ENCODE results near the gene NRCAM. TPM values are rescaled to one million over a fixed set of nuclear protein-coding genes. Genes with fewer than 3 reads are reported as not detected.
A peak's percentile ranks its signal among the peaks of the same experiment; 100 is the strongest.

Gene NRCAM
- total and polyA plus RNA-seq, 10 of the 15 experiments (the other 5 are each of a cell fraction or from before 2014, with no cell fraction given) = 0.30 to 2.0 (median 1.0) TPM

DNA sequence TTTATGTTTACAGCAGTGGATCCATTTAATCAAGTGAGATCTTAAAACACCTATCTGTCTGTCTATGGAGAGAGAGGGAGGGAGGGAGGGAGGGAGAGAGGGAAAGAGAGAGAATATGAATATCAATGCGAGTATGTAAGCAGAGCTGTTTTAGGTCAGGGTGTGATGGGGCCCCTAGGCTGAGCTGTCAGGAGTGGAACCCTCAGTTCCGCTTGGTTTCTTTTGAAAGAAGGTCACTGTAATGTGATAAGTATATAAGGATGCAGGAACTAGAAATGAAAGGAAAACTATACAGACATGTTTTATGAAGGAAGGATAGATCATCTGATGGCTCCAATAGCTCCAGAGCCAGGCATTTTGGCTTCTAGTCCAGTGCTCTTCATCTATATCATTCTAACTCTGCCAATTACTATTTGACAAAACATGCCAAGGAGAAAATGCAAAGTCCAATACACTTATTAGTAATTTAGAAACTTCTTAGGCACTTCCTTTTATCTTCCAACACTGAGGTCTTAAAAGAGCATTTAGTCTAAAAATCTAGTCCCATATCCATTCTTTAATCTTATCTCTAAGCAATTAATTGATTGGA lies 70.3 kb downstream of the NRCAM start:
- TF ChIP-seq, protein P1, sequence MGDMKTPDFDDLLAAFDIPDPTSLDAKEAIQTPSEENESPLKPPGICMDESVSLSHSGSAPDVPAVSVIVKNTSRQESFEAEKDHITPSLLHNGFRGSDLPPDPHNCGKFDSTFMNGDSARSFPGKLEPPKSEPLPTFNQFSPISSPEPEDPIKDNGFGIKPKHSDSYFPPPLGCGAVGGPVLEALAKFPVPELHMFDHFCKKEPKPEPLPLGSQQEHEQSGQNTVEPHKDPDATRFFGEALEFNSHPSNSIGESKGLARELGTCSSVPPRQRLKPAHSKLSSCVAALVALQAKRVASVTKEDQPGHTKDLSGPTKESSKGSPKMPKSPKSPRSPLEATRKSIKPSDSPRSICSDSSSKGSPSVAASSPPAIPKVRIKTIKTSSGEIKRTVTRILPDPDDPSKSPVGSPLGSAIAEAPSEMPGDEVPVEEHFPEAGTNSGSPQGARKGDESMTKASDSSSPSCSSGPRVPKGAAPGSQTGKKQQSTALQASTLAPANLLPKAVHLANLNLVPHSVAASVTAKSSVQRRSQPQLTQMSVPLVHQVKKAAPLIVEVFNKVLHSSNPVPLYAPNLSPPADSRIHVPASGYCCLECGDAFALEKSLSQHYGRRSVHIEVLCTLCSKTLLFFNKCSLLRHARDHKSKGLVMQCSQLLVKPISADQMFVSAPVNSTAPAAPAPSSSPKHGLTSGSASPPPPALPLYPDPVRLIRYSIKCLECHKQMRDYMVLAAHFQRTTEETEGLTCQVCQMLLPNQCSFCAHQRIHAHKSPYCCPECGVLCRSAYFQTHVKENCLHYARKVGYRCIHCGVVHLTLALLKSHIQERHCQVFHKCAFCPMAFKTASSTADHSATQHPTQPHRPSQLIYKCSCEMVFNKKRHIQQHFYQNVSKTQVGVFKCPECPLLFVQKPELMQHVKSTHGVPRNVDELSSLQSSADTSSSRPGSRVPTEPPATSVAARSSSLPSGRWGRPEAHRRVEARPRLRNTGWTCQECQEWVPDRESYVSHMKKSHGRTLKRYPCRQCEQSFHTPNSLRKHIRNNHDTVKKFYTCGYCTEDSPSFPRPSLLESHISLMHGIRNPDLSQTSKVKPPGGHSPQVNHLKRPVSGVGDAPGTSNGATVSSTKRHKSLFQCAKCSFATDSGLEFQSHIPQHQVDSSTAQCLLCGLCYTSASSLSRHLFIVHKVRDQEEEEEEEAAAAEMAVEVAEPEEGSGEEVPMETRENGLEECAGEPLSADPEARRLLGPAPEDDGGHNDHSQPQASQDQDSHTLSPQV (IDR thresholded peaks at IDR 0.05) = 0 out of 2 replicates have a peak, but pooled peaks have one; percentile 21
- peak; percentile 38; the same call in 1 of the 2 replicates for TF ChIP-seq DPF2 (IDR thresholded peaks at IDR 0.05)
- 0 out of 2 replicates have a peak, but pooled peaks have one; percentile 21 for TF ChIP-seq IKZF1 (conservative IDR thresholded peaks at IDR 0.05)
- 0 out of 2 replicates have a peak, but pooled peaks have one; percentile 24 for TF ChIP-seq MTA2 (IDR thresholded peaks at IDR 0.05; ENCODE audit: low read depth)
- no peak for TF ChIP-seq EED (IDR thresholded peaks at IDR 0.05; ENCODE audit: low read depth)
- TF ChIP-seq, protein P2, sequence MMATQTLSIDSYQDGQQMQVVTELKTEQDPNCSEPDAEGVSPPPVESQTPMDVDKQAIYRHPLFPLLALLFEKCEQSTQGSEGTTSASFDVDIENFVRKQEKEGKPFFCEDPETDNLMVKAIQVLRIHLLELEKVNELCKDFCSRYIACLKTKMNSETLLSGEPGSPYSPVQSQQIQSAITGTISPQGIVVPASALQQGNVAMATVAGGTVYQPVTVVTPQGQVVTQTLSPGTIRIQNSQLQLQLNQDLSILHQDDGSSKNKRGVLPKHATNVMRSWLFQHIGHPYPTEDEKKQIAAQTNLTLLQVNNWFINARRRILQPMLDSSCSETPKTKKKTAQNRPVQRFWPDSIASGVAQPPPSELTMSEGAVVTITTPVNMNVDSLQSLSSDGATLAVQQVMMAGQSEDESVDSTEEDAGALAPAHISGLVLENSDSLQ (IDR thresholded peaks at IDR 0.05) = 0 out of 2 replicates have a peak, but pooled peaks have one; percentile 23
- peak in 1 of 2 experiments; percentile 32; a peak in 1 of 4 replicates for TF ChIP-seq IKZF2 (IDR thresholded peaks at IDR 0.05)
- no peak for TF ChIP-seq TCF3 (IDR thresholded peaks at IDR 0.05; ENCODE audit: borderline replicate concordance, insufficient read depth, low read depth, low read length)
- 0 out of 2 replicates have a peak, but pooled peaks have one; percentile 7 for TF ChIP-seq JUNB (IDR thresholded peaks at IDR 0.05)
- Histone ChIP-seq H3K79me2 (ENCODE audit: control insufficient read depth, insufficient read depth, low read length) (no peaks in the 10 kb centered on the region), H3K27me3 (replicated peaks in 1 of 2; ENCODE audit: control insufficient read depth in 2 of 2, insufficient read depth in 2 of 2, low read length in 1 of 2) (no peaks in the 10 kb centered on the region), H3K27ac (ENCODE audit: control insufficient read depth, insufficient read depth) (no peak overlapping the region), H2AFZ (ENCODE audit: control insufficient read depth, low read depth, low read length) (no peak overlapping the region), H3K4me1 (ENCODE audit: control insufficient read depth, insufficient read depth, low read length) (no peaks in the 10 kb centered on the region; the same call in 1 of the 2 replicates), H3K9ac (ENCODE audit: control insufficient read depth, insufficient read depth, low read length) (no peak overlapping the region), H3K36me3 (ENCODE audit: control insufficient read depth in 2 of 2, insufficient read depth in 2 of 2, low read length in 1 of 2) (no peaks in the 10 kb centered on the region), H4K20me1 (ENCODE audit: control insufficient read depth, insufficient read depth) (no peaks in the 10 kb centered on the region), H3K4me2 (ENCODE audit: control insufficient read depth, insufficient read depth) (no peak overlapping the region), H3K4me3 (no peak overlapping the region), H3K9me3 (replicated peaks; ENCODE audit: control insufficient read depth, insufficient read depth, low read length) (no peaks in the 10 kb centered on the region)
- in situ Hi-C loops (cut with MboI) (no loop called here), intact Hi-C loops (cut with micrococcal nuclease; ENCODE audit: unreplicated experiment) (loop anchor here (2.0 kb wide), 2 partner anchors 111 to 205 kb away; no protein-coding TSS in a partner anchor)
- no peak for FAIRE-seq
- ATAC-seq = peak; percentile 87
- RAD21 ChIA-PET (ENCODE audit: unreplicated experiment) = interaction anchor here (0.8 to 1.5 kb wide), 2 partner anchors 73 to 111 kb away, joined by 4 to 5 read pairs; no protein-coding TSS in a partner anchor
- POLR2A ChIA-PET = no interaction called here
- SMC1A ChIA-PET (ENCODE audit: uncharacterized antibody, unreplicated experiment) = interaction anchor here (0.6 to 1.3 kb wide), 5 partner anchors 11 to 149 kb away, joined by 3 to 5 read pairs (median 3); no protein-coding TSS in a partner anchor
- DNase-seq (ENCODE audit: low read depth, low spot score) = no peak
- no TSS peak for BruUV-seq (replicated peaks)
- WGBS (ENCODE audit: insufficient coverage, insufficient replicate concordance, low lambda C conversion rate, missing lambda C conversion rate) = 15% methylated on average over 2 of the region's 2 CpGs
- CTCF ChIA-PET = interaction anchor here (0.7 to 4.6 kb wide), 10 partner anchors 10 to 191 kb away, joined by 3 to 22 read pairs (median 4); no protein-coding TSS in a partner anchor
